Fibroblast of lung (primary cell): ENCODE data around the gene ETAA1. TPM values are rescaled to one million over a fixed set of nuclear protein-coding genes. Genes with fewer than 3 reads are reported as not detected.
A peak's percentile ranks its signal among the peaks of the same experiment; 100 is the strongest.

Experiments
- DNase-seq, 2 donors: peaks; one replicate each; pipeline versions ENCODE4 v3.0.0 to v3.0.0-alpha.2; 2010; ENCODE audit warnings: low read depth in 2 of 2
- H2AFZ ChIP-seq: 2 replicates; pipeline ENCODE4 v1.5.1; 2012; ENCODE audit warnings: low read length, control low read depth, inconsistent platforms
- H3K27ac ChIP-seq: 2 replicates; pipeline ENCODE4 v1.5.1; 2011; ENCODE audit warnings: low read length, control low read depth; ENCODE audit not compliant: insufficient read depth
- H3K27me3 ChIP-seq: 2 replicates; pipeline ENCODE4 v1.5.1; 2011; ENCODE audit warnings: mild to moderate bottlenecking, low read length; ENCODE audit not compliant: control insufficient read depth, insufficient read depth
- H3K36me3 ChIP-seq: 2 replicates; pipeline ENCODE4 v1.5.1; 2011; ENCODE audit warnings: low read length; ENCODE audit not compliant: control insufficient read depth, insufficient read depth
- H3K4me1 ChIP-seq: 2 replicates; pipeline ENCODE4 v1.5.1; 2011; ENCODE audit warnings: low read length; ENCODE audit not compliant: control insufficient read depth, insufficient read depth; ENCODE audit errors: extremely low read depth
- H3K4me2 ChIP-seq: 2 replicates; pipeline ENCODE4 v1.5.1; 2011; ENCODE audit warnings: low read length, control low read depth; ENCODE audit not compliant: insufficient read depth; ENCODE audit errors: extremely low read depth
- H3K4me3 ChIP-seq, 4 experiments: fragments of 200-600 bp in 1 of 4; sonication (generic) in 1 of 4; replicated peaks in 1 of 4; 2 replicates each; pipeline ENCODE4 v1.5.1; 2011 to 2016; ENCODE audit warnings: low read length in 4 of 4, low read depth in 3 of 4, mild to moderate bottlenecking in 3 of 4, control low read depth in 2 of 4, inconsistent platforms in 1 of 4, mixed read lengths in 1 of 4; ENCODE audit not compliant: insufficient read depth in 1 of 4; ENCODE audit errors: control extremely low read depth in 1 of 4
- H3K79me2 ChIP-seq: 2 replicates; pipeline ENCODE4 v1.5.1; 2012; ENCODE audit warnings: mild to moderate bottlenecking, low read length, inconsistent platforms; ENCODE audit not compliant: control insufficient read depth, insufficient read depth
- H3K9ac ChIP-seq: 2 replicates; pipeline ENCODE4 v1.5.1; 2011; ENCODE audit warnings: mild to moderate bottlenecking, low read length, control low read depth; ENCODE audit not compliant: insufficient read depth
- H3K9me3 ChIP-seq: 2 replicates; pipeline ENCODE4 v1.5.1; 2012; ENCODE audit warnings: low read depth, low read length; ENCODE audit not compliant: control insufficient read depth, insufficient read depth
- H4K20me1 ChIP-seq: 2 replicates; pipeline ENCODE4 v1.5.1; 2011; ENCODE audit warnings: low read length; ENCODE audit not compliant: control insufficient read depth, insufficient read depth; ENCODE audit errors: extremely low read depth
- CTCF ChIP-seq, 2 donors: IDR thresholded peaks in 1 of 2; conservative IDR thresholded peaks in 1 of 2; 1 replicate in 1 of 2; 2 replicates in 1 of 2; pipeline ENCODE4 v1.5.1; 2011 to 2012; ENCODE audit warnings: low read length in 2 of 2, control low read depth in 1 of 2, inconsistent platforms in 1 of 2, low read depth in 1 of 2, mild to moderate bottlenecking in 1 of 2
- EZH2 ChIP-seq: IDR thresholded peaks from 2 replicates; pipeline ENCODE4 v1.5.1; 2012; ENCODE audit warnings: low read length, control low read depth, mild to moderate bottlenecking; ENCODE audit errors: missing control alignments
- polyA plus RNA-seq, 2 donors: library from polyadenylated mRNA; depleted of rRNA in 1 of 2; stranded (reverse) in 1 of 2; unstranded in 1 of 2; fragments of >200 nt; gene quantifications; 2 replicates each; pipeline ENCODE4 v1.2.1, GENCODE V29; 2011 to 2012; ENCODE audit warnings: missing spikeins in 1 of 2
- total RNA-seq: library from RNA; depleted of rRNA; stranded (reverse); fragments of >200 nt; gene quantifications from 2 replicates; pipeline ENCODE4 v1.2.1, GENCODE V29; 2014

The ETAA1 gene
- total and polyA plus RNA-seq, 2 donors (not counting 1 experiment from before 2014, with no cell fraction given) = 14.1 to 19.2 TPM

- no peak overlapping the region for H2AFZ ChIP-seq
- H3K9me3 ChIP-seq = no peaks in the 10 kb centered on the region
- no peaks in the 10 kb centered on the region for H4K20me1 ChIP-seq
- no peaks in the 10 kb centered on the region for H3K27me3 ChIP-seq
- TF ChIP-seq EZH2 (no peak), CTCF (conservative IDR thresholded peaks at IDR 0.05 in 1 of 2, IDR thresholded peaks at IDR 0.05 in 1 of 2; ENCODE audit: low read depth in 1 of 2, low read length in 2 of 2) (no peak)
- H3K36me3 ChIP-seq = no peaks in the 10 kb centered on the region
- H3K27ac ChIP-seq = no peak overlapping the region
- H3K79me2 ChIP-seq = no peaks in the 10 kb centered on the region
- no peak overlapping the region for H3K4me2 ChIP-seq
- no peak overlapping the region for H3K9ac ChIP-seq
- peak in 1 of 2 donors; percentile 42 for DNase-seq
- no peak overlapping the region for H3K4me3 ChIP-seq
- no peaks in the 10 kb centered on the region for H3K4me1 ChIP-seq
Measured at GRCh38 chr2:67437114-67437513, 40.0 kb downstream of the ETAA1 start.

GRCh38 chr2:67438337-67438736 lies 41.2 kb downstream of the ETAA1 start:
- Histone ChIP-seq H2AFZ (no peak overlapping the region), H3K4me3 (no peak overlapping the region), H3K27ac (no peak overlapping the region), H3K27me3 (no peaks in the 10 kb centered on the region), H3K9me3 (no peaks in the 10 kb centered on the region), H3K9ac (no peak overlapping the region), H3K36me3 (no peaks in the 10 kb centered on the region), H3K4me2 (no peak overlapping the region), H4K20me1 (no peaks in the 10 kb centered on the region), H3K4me1 (no peaks in the 10 kb centered on the region), H3K79me2 (no peaks in the 10 kb centered on the region)
- no peak for DNase-seq
- TF ChIP-seq CTCF (conservative IDR thresholded peaks at IDR 0.05 in 1 of 2, IDR thresholded peaks at IDR 0.05 in 1 of 2; ENCODE audit: low read depth in 1 of 2, low read length in 2 of 2) = no peak
- no peak for TF ChIP-seq EZH2

- Histone ChIP-seq H3K9me3 (no peaks in the 10 kb centered on the region), H4K20me1 (no peaks in the 10 kb centered on the region), H3K4me1 (peaks cover 4% of the 10 kb centered on the region), H3K79me2 (no peaks in the 10 kb centered on the region), H3K9ac (no peak overlapping the region), H3K27me3 (no peaks in the 10 kb centered on the region), H3K4me2 (no peak overlapping the region), H3K4me3 (no peak overlapping the region), H2AFZ (no peak overlapping the region), H3K36me3 (no peaks in the 10 kb centered on the region), H3K27ac (no peak overlapping the region)
- TF ChIP-seq CTCF (conservative IDR thresholded peaks at IDR 0.05 in 1 of 2, IDR thresholded peaks at IDR 0.05 in 1 of 2; ENCODE audit: low read depth in 1 of 2, low read length in 2 of 2) (no peak), EZH2 (no peak)
- no peak for DNase-seq
Measured at GRCh38 chr2:67445652-67446268, 48.6 kb downstream of the ETAA1 start.
